Spleen (tissue), 11 donors: ENCODE data around the gene ARAP3. TPM values are rescaled to one million over a fixed set of nuclear protein-coding genes. Genes with fewer than 3 reads are reported as not detected.

ENCODE experiments used
- DNase-seq: peaks from one replicate; pipeline ENCODE4 v3.0.0-alpha.2; 2020
- H3K27ac ChIP-seq, 8 donors: fragments of 200-600 bp; sonication (generic) in 7 of 8; 1 replicate in 4 of 8; 2 replicates in 4 of 8; pipeline versions ENCODE4 v1.5.0 to v1.8.0; 2016 to 2021; ENCODE audit warnings: inconsistent platforms in 4 of 8, mild to moderate bottlenecking in 4 of 8, moderate library complexity in 1 of 8
- H3K27me3 ChIP-seq, 7 donors: fragments of 200-600 bp; sonication (generic) in 6 of 7; replicated peaks in 1 of 7; 1 replicate in 4 of 7; 2 replicates in 3 of 7; pipeline versions ENCODE4 v1.5.0 to v1.8.0; 2016 to 2021; ENCODE audit warnings: inconsistent platforms in 3 of 7, mild to moderate bottlenecking in 1 of 7
- H3K36me3 ChIP-seq, 6 donors: fragments of 200-600 bp; sonication (generic) in 5 of 6; 1 replicate in 4 of 6; 2 replicates in 2 of 6; pipeline versions ENCODE4 v1.5.0 to v1.8.0; 2016 to 2021; ENCODE audit warnings: inconsistent platforms in 2 of 6
- H3K4me1 ChIP-seq, 6 donors: fragments of 200-600 bp; sonication (generic) in 5 of 6; 1 replicate in 3 of 6; 2 replicates in 3 of 6; pipeline versions ENCODE4 v1.5.0 to v1.8.0; 2016 to 2021; ENCODE audit warnings: inconsistent platforms in 3 of 6
- H3K4me3 ChIP-seq, 8 donors: fragments of 200-600 bp; sonication (generic) in 7 of 8; 1 replicate in 4 of 8; 2 replicates in 4 of 8; pipeline versions ENCODE4 v1.5.0 to v1.8.0; 2016 to 2021; ENCODE audit warnings: inconsistent platforms in 4 of 8, mild to moderate bottlenecking in 4 of 8, moderate library complexity in 2 of 8
- H3K9me3 ChIP-seq, 8 donors: fragments of 200-600 bp; sonication (generic) in 7 of 8; 1 replicate in 4 of 8; 2 replicates in 4 of 8; pipeline versions ENCODE4 v1.5.0 to v1.8.0; 2016 to 2021; ENCODE audit warnings: inconsistent platforms in 4 of 8
- POLR2A ChIP-seq, 3 donors: fragments of 450-650 bp; IDR thresholded peaks; one replicate each; pipeline ENCODE4 v1.5.1; 2017; ENCODE audit warnings: antibody characterized with exemption in 3 of 3, mild to moderate bottlenecking in 1 of 3
- POLR2AphosphoS5 ChIP-seq, 3 donors: sonication (generic); formaldehyde crosslinking; IDR thresholded peaks; one replicate each; pipeline ENCODE4 v1.5.1; 2017; ENCODE audit warnings: antibody characterized with exemption in 3 of 3
- WGBS, 5 donors: extraction: QIAGEN DNeasy Blood & Tissue Kit in 3 of 5; methylation state at CpG; one replicate each; pipeline versions ENCODE4 v1.1.5 to v1.1.7; 2013 to 2018; 5-methylcytosine and 5-hydroxymethylcytosine counted together
- intact Hi-C: fragments of 100-400 bp; cut with DNase I; formaldehyde crosslinking; loops from one replicate; pipeline ENCODE4 v1.15.0; 2023; ENCODE audit warnings: low total_unique reads
- polyA plus RNA-seq, 3 donors: library from polyadenylated mRNA; stranded (reverse); fragments of 200-250 nt; gene quantifications; one replicate each; pipeline ENCODE4 v1.2.1, GENCODE V29; 2013
- total RNA-seq, 7 donors: library from RNA; depleted of rRNA in 3 of 7; stranded (reverse); fragments of >200 nt in 3 of 7; fragmentation: NEBNext Ultra II Directional in 4 of 7; extraction: Animal tissue kit (Norgen Biotek cat#: 25700) in 4 of 7; gene quantifications; one replicate each; pipeline versions ENCODE4 v1.1.0 to v1.2.1, GENCODE V29; 2016 to 2021
- TF ChIP-seq, protein P1 (sequence below), 11 experiments: fragments of 200-600 bp in 7 of 11; fragments of 450-650 bp in 4 of 11; sonication (generic) in 4 of 11; IDR thresholded peaks in 8 of 11; conservative IDR thresholded peaks in 3 of 11; 1 replicate in 7 of 11; 2 replicates in 4 of 11; pipeline versions ENCODE4 v1.4.0 to v1.8.0; 2016 to 2021; ENCODE audit warnings: antibody characterized with exemption in 11 of 11, inconsistent platforms in 4 of 11, mild to moderate bottlenecking in 1 of 11
- donor health status: healthy with polysubstance abuse.
- donor health status: DM: no; HTN: no; CAD: no; lungs with moderate emphysema.
- donor health status: DM: no; HTN: no; CAD: no.
- donor health status: Bipolar disorder and iron deficiency.
- donor health status: healthy.
- donor health status: DM: no; HTN: no; CAD: no.
- donor health status: DM: yes; HTN: yes; CAD: no.

The ARAP3 gene
- total and polyA plus RNA-seq, 10 donors = 4.0 to 31.2 (median 16.0) TPM

DNA sequence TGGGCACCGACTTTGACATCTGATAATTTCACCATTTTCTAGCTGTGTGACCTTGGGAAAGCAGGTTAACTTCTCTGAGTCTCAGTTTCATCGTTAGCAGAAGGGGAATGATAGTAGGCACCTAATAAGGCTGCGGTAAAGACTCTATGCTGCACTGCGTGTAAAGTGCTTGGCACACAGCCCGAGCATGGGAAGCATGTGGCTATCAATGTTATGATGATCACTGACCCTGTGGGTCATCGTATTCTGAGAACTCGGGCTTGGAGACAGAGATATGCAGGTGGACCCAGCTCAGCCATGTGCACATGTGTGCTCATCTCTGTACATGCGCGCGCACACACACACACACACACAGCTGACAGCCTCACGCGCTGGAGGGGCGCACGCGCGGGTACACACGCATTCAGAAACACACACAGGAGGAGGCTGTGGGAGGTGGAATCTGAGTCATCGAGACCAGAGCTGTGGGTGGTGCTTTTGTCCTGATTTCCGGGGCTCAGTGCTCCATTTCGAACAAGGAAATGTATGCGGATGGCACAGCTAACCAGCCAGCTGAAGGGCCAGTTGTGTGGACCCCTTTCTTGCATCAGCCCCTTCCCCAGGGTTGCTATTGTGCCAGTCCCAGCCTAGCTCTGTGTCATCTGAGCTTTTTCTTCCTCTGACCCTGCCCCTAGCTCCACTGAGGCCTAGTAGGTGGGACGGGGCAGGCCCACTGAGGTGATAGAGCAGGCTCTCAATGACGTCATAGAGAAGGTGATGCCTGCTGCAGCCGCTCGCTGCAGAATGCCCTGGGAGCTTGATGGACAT is 11.1 kb upstream of the ARAP3 start:
- 71 to 85% (median 75%) methylated on average over 24 to 25 of the region's 25 CpGs for whole genome bisulfite sequencing, 5 donors
- no peaks in the 10 kb centered on the region for H3K9me3 ChIP-seq
- TF ChIP-seq, protein P1, sequence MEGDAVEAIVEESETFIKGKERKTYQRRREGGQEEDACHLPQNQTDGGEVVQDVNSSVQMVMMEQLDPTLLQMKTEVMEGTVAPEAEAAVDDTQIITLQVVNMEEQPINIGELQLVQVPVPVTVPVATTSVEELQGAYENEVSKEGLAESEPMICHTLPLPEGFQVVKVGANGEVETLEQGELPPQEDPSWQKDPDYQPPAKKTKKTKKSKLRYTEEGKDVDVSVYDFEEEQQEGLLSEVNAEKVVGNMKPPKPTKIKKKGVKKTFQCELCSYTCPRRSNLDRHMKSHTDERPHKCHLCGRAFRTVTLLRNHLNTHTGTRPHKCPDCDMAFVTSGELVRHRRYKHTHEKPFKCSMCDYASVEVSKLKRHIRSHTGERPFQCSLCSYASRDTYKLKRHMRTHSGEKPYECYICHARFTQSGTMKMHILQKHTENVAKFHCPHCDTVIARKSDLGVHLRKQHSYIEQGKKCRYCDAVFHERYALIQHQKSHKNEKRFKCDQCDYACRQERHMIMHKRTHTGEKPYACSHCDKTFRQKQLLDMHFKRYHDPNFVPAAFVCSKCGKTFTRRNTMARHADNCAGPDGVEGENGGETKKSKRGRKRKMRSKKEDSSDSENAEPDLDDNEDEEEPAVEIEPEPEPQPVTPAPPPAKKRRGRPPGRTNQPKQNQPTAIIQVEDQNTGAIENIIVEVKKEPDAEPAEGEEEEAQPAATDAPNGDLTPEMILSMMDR (IDR thresholded peaks at IDR 0.05 in 8 of 11, conservative IDR thresholded peaks at IDR 0.05 in 3 of 11) = no peak
- TF ChIP-seq POLR2A (IDR thresholded peaks at IDR 0.05) = no peak
- TF ChIP-seq POLR2AphosphoS5 (IDR thresholded peaks at IDR 0.05) = no peak
- H3K27me3 ChIP-seq = peaks cover 0 to 38% (median 3%) of the 10 kb centered on the region in 7 donors
- H3K4me1 ChIP-seq = peaks cover 3 to 21% (median 12%) of the 10 kb centered on the region in 6 donors
- H3K27ac ChIP-seq = no peak overlapping the region
- H3K4me3 ChIP-seq = no peak overlapping the region
- DNase-seq = no peak
- intact Hi-C loops = loop anchor here (5.0 to 10.0 kb wide), 2 partner anchors 269 to 452 kb away; no protein-coding TSS in a partner anchor
- no peaks in the 10 kb centered on the region for H3K36me3 ChIP-seq

DNA sequence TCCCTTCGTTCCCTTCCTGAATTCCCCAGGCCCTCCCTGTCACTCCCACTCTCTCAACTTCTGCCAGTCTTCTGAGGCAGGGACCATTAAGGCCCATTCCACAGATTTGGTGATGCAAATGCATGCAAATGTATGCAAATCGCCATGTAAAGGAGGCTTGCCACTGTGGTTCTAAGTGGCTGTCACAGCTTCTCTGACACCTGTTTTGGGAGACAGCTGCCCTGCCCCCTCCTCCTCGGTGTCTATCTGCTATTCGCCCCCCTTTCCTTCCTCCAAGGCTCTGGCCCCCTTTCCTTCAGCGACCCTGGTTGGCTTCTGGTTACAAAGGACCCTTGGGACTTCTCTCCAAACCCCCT is 10.5 kb upstream of the ARAP3 start:
- Histone ChIP-seq H3K27me3 (peaks cover 0 to 32% (median 0%) of the 10 kb centered on the region in 7 donors), H3K27ac (peak overlapping the region in 1 of 8 donors; percentile 8), H3K4me1 (peaks cover 3 to 21% (median 12%) of the 10 kb centered on the region in 6 donors), H3K36me3 (no peaks in the 10 kb centered on the region), H3K9me3 (no peaks in the 10 kb centered on the region), H3K4me3 (peak overlapping the region in 7 of 8 donors; percentile 11 to 59 (median 34))
- TF ChIP-seq POLR2A (IDR thresholded peaks at IDR 0.05) = no peak
- TF ChIP-seq, protein P1 (IDR thresholded peaks at IDR 0.05 in 8 of 11, conservative IDR thresholded peaks at IDR 0.05 in 3 of 11) = no peak
- no peak for TF ChIP-seq POLR2AphosphoS5 (IDR thresholded peaks at IDR 0.05)
- no peak for DNase-seq
- intact Hi-C loops = loop anchor here (5.0 to 10.0 kb wide), 2 partner anchors 270 to 452 kb away; no protein-coding TSS in a partner anchor
- 30 to 44% (median 33%) methylated on average over 5 of the region's 5 CpGs for WGBS, 5 donors

DNA sequence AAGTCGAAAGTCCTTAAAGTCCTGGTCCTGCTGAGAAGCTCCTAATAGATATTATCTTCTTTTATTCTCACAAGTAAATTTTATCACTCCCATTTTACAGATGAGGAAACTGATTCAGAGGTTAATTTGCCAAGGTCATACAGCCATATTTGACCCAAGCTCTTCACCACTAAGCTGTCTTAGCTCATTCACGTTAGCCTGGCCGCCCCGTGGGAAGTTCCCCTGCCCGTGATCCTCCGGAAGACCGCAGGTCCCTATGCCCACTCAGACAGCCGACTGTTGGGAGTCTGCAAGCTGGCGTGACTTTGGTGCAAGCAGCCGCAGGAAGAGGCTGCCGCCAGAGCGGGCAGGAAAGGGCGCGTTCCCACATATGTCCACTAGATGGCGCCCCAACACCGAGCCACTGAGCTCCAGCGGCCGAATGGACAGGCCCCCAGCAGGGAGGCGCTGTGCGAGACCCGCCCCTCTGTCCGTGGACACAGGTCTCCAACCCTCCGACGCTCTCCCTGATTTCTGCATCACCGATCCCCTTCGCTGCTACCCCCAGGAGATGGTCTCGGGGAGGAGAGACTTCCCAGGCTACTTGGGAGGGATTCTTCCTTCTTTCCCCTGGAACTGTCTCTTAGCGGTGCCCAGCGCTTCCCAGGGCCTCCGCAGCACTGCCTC is 10.0 kb upstream of the ARAP3 start:
- intact Hi-C loops = loop anchor here (5.0 to 10.0 kb wide), 2 partner anchors 270 to 453 kb away; no protein-coding TSS in a partner anchor
- Histone ChIP-seq H3K4me1 (peaks cover 3 to 21% (median 12%) of the 10 kb centered on the region in 6 donors), H3K9me3 (no peaks in the 10 kb centered on the region), H3K27me3 (peaks cover 0 to 27% (median 0%) of the 10 kb centered on the region in 7 donors), H3K36me3 (no peaks in the 10 kb centered on the region), H3K4me3 (peak overlapping the region in 7 of 8 donors; percentile 11 to 59 (median 34)), H3K27ac (peak overlapping the region in 1 of 8 donors; percentile 8)
- WGBS, 5 donors = 3 to 4% (median 4%) methylated on average over 30 of the region's 30 CpGs
- peak; percentile 97 for DNase-seq
- TF ChIP-seq POLR2A (IDR thresholded peaks at IDR 0.05) (no peak), POLR2AphosphoS5 (IDR thresholded peaks at IDR 0.05) (peak in 2 of 3 donors; percentile 65 to 74)
- TF ChIP-seq, protein P1 (IDR thresholded peaks at IDR 0.05 in 8 of 11, conservative IDR thresholded peaks at IDR 0.05 in 3 of 11) = peak; percentile 96 to 100 (median 99)
